B cell (primary cell): Measurements from ENCODE around the gene ERC1. TPM values are rescaled to one million over a fixed set of nuclear protein-coding genes. Genes with fewer than 3 reads are reported as not detected.

Experiments used
- ATAC-seq: fragments of 200-7000 bp; cut with Tn5 transposase; one replicate; pipeline ENCODE4 v1.10.0; 2021; ENCODE audit warnings: low read depth, mild to moderate bottlenecking, moderate number of reproducible peaks, moderate library complexity
- CTCF ChIA-PET: fragments of 350-600 bp; sonication (Branson Sonifier 250); formaldehyde crosslinking; loops from one replicate; lab custom pipeline; 2021; ENCODE audit warnings: antibody characterized with exemption, inconsistent platforms; lab: Charles Lee
- POLR2A ChIA-PET: fragments of 350-600 bp; sonication (Branson Sonifier 250); formaldehyde crosslinking; loops from one replicate; lab custom pipeline; 2021; ENCODE audit warnings: antibody characterized with exemption; lab: Charles Lee
- DNase-seq: peaks from one replicate; pipeline ENCODE4 v3.0.0; 2013
- H2AFZ ChIP-seq: 2 replicates; pipeline ENCODE4 v1.6.1; 2012; ENCODE audit warnings: mild to moderate bottlenecking, low read depth, low read length; ENCODE audit not compliant: insufficient read depth, poor library complexity, severe bottlenecking
- H3K27ac ChIP-seq, 2 donors: 1 replicate in 1 of 2; 2 replicates in 1 of 2; pipeline ENCODE4 v1.5.1; 2012 to 2013; ENCODE audit warnings: low read length in 2 of 2, mild to moderate bottlenecking in 2 of 2, moderate library complexity in 1 of 2
- H3K27me3 ChIP-seq, 4 experiments: fragments of 200-600 bp in 1 of 4; sonication (generic) in 1 of 4; replicated peaks in 1 of 4; 1 replicate in 2 of 4; 2 replicates in 2 of 4; pipeline versions ENCODE4 v1.6.1 to v1.7.0; 2013 to 2016; ENCODE audit warnings: low read length in 3 of 4, mild to moderate bottlenecking in 2 of 4, mixed read lengths in 1 of 4, moderate library complexity in 1 of 4; ENCODE audit not compliant: insufficient read depth in 4 of 4, control insufficient read depth in 3 of 4; ENCODE audit errors: control extremely low read depth in 1 of 4
- H3K36me3 ChIP-seq, 2 experiments: replicated peaks in 1 of 2; 1 replicate in 1 of 2; 2 replicates in 1 of 2; pipeline versions ENCODE4 v1.6.1 to v1.7.1; 2013; ENCODE audit warnings: low read length in 1 of 2; ENCODE audit not compliant: insufficient read depth in 2 of 2, control insufficient read depth in 1 of 2; ENCODE audit errors: control extremely low read depth in 1 of 2, extremely low read depth in 1 of 2
- H3K4me1 ChIP-seq, 2 donors: fragments of 200-600 bp in 1 of 2; sonication (generic) in 1 of 2; 1 replicate in 1 of 2; 2 replicates in 1 of 2; pipeline versions ENCODE4 v1.5.1 to v1.6.1; 2013 to 2017; ENCODE audit warnings: low read length in 2 of 2; ENCODE audit not compliant: control insufficient read depth in 2 of 2, insufficient read depth in 2 of 2
- H3K4me2 ChIP-seq: replicated peaks from 2 replicates; pipeline ENCODE3; 2012; ENCODE audit warnings: mild to moderate bottlenecking, low read depth, low read length; ENCODE audit not compliant: poor library complexity, severe bottlenecking
- H3K4me3 ChIP-seq, 5 experiments: fragments of 200-600 bp in 1 of 5; sonication (generic) in 1 of 5; 1 replicate in 3 of 5; 2 replicates in 2 of 5; pipeline versions ENCODE4 v1.5.1 to v1.7.0; 2011 to 2016; ENCODE audit warnings: low read length in 4 of 5, mild to moderate bottlenecking in 4 of 5, low read depth in 2 of 5, control low read depth in 1 of 5, moderate library complexity in 1 of 5; ENCODE audit not compliant: insufficient read depth in 1 of 5; ENCODE audit errors: control extremely low read depth in 1 of 5, extremely low read depth in 1 of 5
- H3K79me2 ChIP-seq: fragments of 200-600 bp; sonication (generic); one replicate; pipeline ENCODE4 v1.6.0; 2016; ENCODE audit warnings: low read length; ENCODE audit not compliant: control insufficient read depth, insufficient read depth
- H3K9ac ChIP-seq: fragments of 200-600 bp; sonication (generic); 2 replicates; pipeline ENCODE4 v1.6.1; 2017; ENCODE audit warnings: mild to moderate bottlenecking, low read length, moderate library complexity
- H3K9me3 ChIP-seq, 3 donors: one replicate each; pipeline versions ENCODE4 v1.6.1 to v1.7.1; 2013; ENCODE audit warnings: low read length in 2 of 3; ENCODE audit not compliant: control insufficient read depth in 2 of 3, insufficient read depth in 1 of 3; ENCODE audit errors: control extremely low read depth in 1 of 3
- H4K20me1 ChIP-seq: 2 replicates; pipeline ENCODE4 v1.6.0; 2012; ENCODE audit warnings: mild to moderate bottlenecking, low read length; ENCODE audit not compliant: insufficient read depth, control insufficient read depth, poor library complexity, severe bottlenecking
- H3K27ac Mint-ChIP-seq: one replicate; pipeline ENCODE4 v1.8.0; 2021; ENCODE audit warnings: mixed read lengths
- H3K27me3 Mint-ChIP-seq: one replicate; pipeline ENCODE4 v1.8.0; 2021; ENCODE audit warnings: mixed read lengths
- H3K4me1 Mint-ChIP-seq: one replicate; pipeline ENCODE4 v1.8.0; 2021; ENCODE audit warnings: mixed read lengths
- H3K4me3 Mint-ChIP-seq: one replicate; pipeline ENCODE4 v1.8.0; 2021; ENCODE audit warnings: mixed read lengths
- H3K9me3 Mint-ChIP-seq: one replicate; pipeline ENCODE4 v1.8.0; 2022; ENCODE audit warnings: mixed read lengths; ENCODE audit not compliant: insufficient read depth
- CTCF ChIP-seq: fragments of 200-600 bp; IDR thresholded peaks from one replicate; pipeline ENCODE4 v1.8.0; 2022; ENCODE audit warnings: antibody characterized with exemption, mild to moderate bottlenecking
- EZH2 ChIP-seq: IDR thresholded peaks from 2 replicates; pipeline ENCODE4 v1.6.1; 2012; ENCODE audit warnings: borderline replicate concordance, low read depth, mild to moderate bottlenecking, moderate library complexity, low read length; ENCODE audit not compliant: insufficient read depth, poor library complexity, severe bottlenecking
- WGBS: methylation state at CpG from one replicate; pipeline ENCODE4 v1.1.5; 2013; ENCODE audit warnings: missing lambda C conversion rate; ENCODE audit not compliant: insufficient coverage; 5-methylcytosine and 5-hydroxymethylcytosine counted together
- intact Hi-C: fragments of 100-400 bp; cut with micrococcal nuclease; formaldehyde crosslinking; loops from one replicate; pipeline ENCODE4 v1.10.0; 2022
- polyA plus RNA-seq: library from polyadenylated mRNA; depleted of rRNA; stranded (reverse); fragments of >200 nt; gene quantifications from 2 replicates; pipeline ENCODE4 v1.2.3, GENCODE V29; 2012
- total RNA-seq, 2 donors: library from RNA; stranded (reverse); fragments of 120-200 nt in 1 of 2; gene quantifications; 1 replicate in 1 of 2; 2 replicates in 1 of 2; pipeline versions ENCODE4 v1.2.3 to v1.2.4, GENCODE V29; 2013 to 2022

Gene ERC1
- total and polyA plus RNA-seq, 2 donors (not counting 1 experiment from before 2014, with no cell fraction given), result 4.0 to 77.6 TPM

- Histone ChIP-seq H3K9me3 (no peaks in the 10 kb centered on the region), H3K36me3 (peaks cover 3 to 9% of the 10 kb centered on the region in 2 experiments), H2AFZ (no peak overlapping the region), H3K4me3 (no peak overlapping the region), H3K4me2 (no peak overlapping the region), H3K27me3 (no peaks in the 10 kb centered on the region), H3K27ac (no peak overlapping the region), H4K20me1 (no peaks in the 10 kb centered on the region), H3K79me2 (no peaks in the 10 kb centered on the region), H3K4me1 (no peaks in the 10 kb centered on the region), H3K9ac (no peak overlapping the region)
- ATAC-seq (no peak), DNase-seq (no peak)
- Mint-ChIP-seq H3K9me3 (no peaks in the 10 kb centered on the region), H3K4me3 (no peak overlapping the region), H3K27ac (no peak overlapping the region), H3K4me1 (peaks cover 5% of the 10 kb centered on the region), H3K27me3 (no peaks in the 10 kb centered on the region)
- no CpG with 5 or more reads among the region's 3 CpGs for WGBS
- ChIA-PET CTCF (interaction anchor here (0.6 to 1.0 kb wide), 2 partner anchors 161 to 305 kb away, joined by 3 to 5 read pairs; no protein-coding TSS in a partner anchor), POLR2A (no interaction called here)
- no peak for TF ChIP-seq CTCF
- no peak for TF ChIP-seq EZH2
- intact Hi-C loops, result no loop called here
Measured at GRCh38 chr12:1279050-1279449, 288.0 kb downstream of the ERC1 start.

GRCh38 chr12:1280059-1280458, 289.0 kb downstream of the ERC1 start:
- no peaks in the 10 kb centered on the region for H3K27me3 ChIP-seq
- ChIA-PET CTCF (no interaction called here), POLR2A (no interaction called here)
- intact Hi-C loops, result no loop called here
- no peak for ATAC-seq
- Mint-ChIP-seq H3K27ac (no peak overlapping the region), H3K9me3 (no peaks in the 10 kb centered on the region), H3K4me3 (no peak overlapping the region), H3K27me3 (no peaks in the 10 kb centered on the region), H3K4me1 (peaks cover 5% of the 10 kb centered on the region)
- H3K9ac ChIP-seq, result no peak overlapping the region
- no peaks in the 10 kb centered on the region for H3K4me1 ChIP-seq
- H3K79me2 ChIP-seq, result no peaks in the 10 kb centered on the region
- WGBS, result 100% methylated on average over 2 of the region's 5 CpGs
- no peaks in the 10 kb centered on the region for H4K20me1 ChIP-seq
- no peaks in the 10 kb centered on the region for H3K9me3 ChIP-seq
- H2AFZ ChIP-seq, result no peak overlapping the region
- TF ChIP-seq CTCF (no peak), EZH2 (no peak)
- no peak overlapping the region for H3K4me2 ChIP-seq
- peaks cover 1 to 5% of the 10 kb centered on the region in 2 experiments for H3K36me3 ChIP-seq
- no peak for DNase-seq
- H3K4me3 ChIP-seq, result no peak overlapping the region
- no peak overlapping the region for H3K27ac ChIP-seq
